Activated CD8-positive, alpha-beta T cell treated with anti-CD3 and anti-CD28 coated beads, Interleukin-2, amount 10 ng/mL, durations not matched to agents 7 days and 5 days (primary cell): ENCODE results near the gene CHD9. TPM values are rescaled to one million over a fixed set of nuclear protein-coding genes. Genes with fewer than 3 reads are reported as not detected.
"Not testable (repeated sequence)": the region's sequence is repeated elsewhere in the genome, so short reads cannot be mapped to it uniquely, and the experiment has no call there.

Source experiments
- ATAC-seq: fragments of 150-1000 bp; cut with Tn5 transposase; one replicate; pipeline ENCODE4 v1.10.0; 2021; ENCODE audit warnings: moderate library complexity
- CTCF ChIA-PET: fragments of 350-600 bp; sonication (Branson Sonifier 250); formaldehyde crosslinking; loops from one replicate; lab custom pipeline; 2021; ENCODE audit warnings: antibody characterized with exemption; lab: Charles Lee
- POLR2A ChIA-PET: fragments of 350-600 bp; sonication (Branson Sonifier 250); formaldehyde crosslinking; loops from one replicate; lab custom pipeline; 2021; ENCODE audit warnings: antibody characterized with exemption; lab: Charles Lee
- DNase-seq: peaks from one replicate; pipeline ENCODE4 v3.0.0-alpha.2; 2020
- H3K27ac Mint-ChIP-seq: one replicate; pipeline ENCODE4 v1.8.0; 2021; ENCODE audit warnings: mild to moderate bottlenecking, mixed read lengths
- H3K27me3 Mint-ChIP-seq: one replicate; pipeline ENCODE4 v1.8.0; 2021; ENCODE audit warnings: low read depth, mixed read lengths
- H3K36me3 Mint-ChIP-seq: one replicate; pipeline ENCODE4 v1.8.0; 2021; ENCODE audit warnings: low read depth, mixed read lengths
- H3K4me1 Mint-ChIP-seq: one replicate; pipeline ENCODE4 v1.8.0; 2021; ENCODE audit warnings: low read depth, mixed read lengths
- H3K4me3 Mint-ChIP-seq: one replicate; pipeline ENCODE4 v1.8.0; 2021; ENCODE audit warnings: mild to moderate bottlenecking, mixed read lengths
- H3K9me3 Mint-ChIP-seq: one replicate; pipeline ENCODE4 v1.8.0; 2022; ENCODE audit warnings: mixed read lengths; ENCODE audit not compliant: insufficient read depth
- total RNA-seq, 2 experiments: library from RNA; stranded (reverse); gene quantifications; one replicate each; pipeline ENCODE4 v1.2.3, GENCODE V29; 2021

Gene CHD9
- total RNA-seq, 2 experiments from 2014 or later = 23.5 to 32.1 TPM

- H3K36me3 Mint-ChIP-seq = peaks cover 10% of the 10 kb centered on the region
- peaks cover 65% of the 10 kb centered on the region for H3K4me1 Mint-ChIP-seq
- no peak for DNase-seq
- no peak for ATAC-seq
- no peak overlapping the region for H3K27ac Mint-ChIP-seq
- no peak overlapping the region for H3K4me3 Mint-ChIP-seq
- POLR2A ChIA-PET = no interaction called here
- CTCF ChIA-PET = interaction anchor here (0.7 to 1.8 kb wide), 3 partner anchors 9 to 482 kb away, joined by 3 to 11 read pairs (median 3); partner anchors contain the start of gene CHD9
- no peaks in the 10 kb centered on the region for H3K27me3 Mint-ChIP-seq
- no peaks in the 10 kb centered on the region for H3K9me3 Mint-ChIP-seq
These were observed 9.3 kb downstream of the CHD9 start for GRCh38 chr16:53064081-53064578.

DNA sequence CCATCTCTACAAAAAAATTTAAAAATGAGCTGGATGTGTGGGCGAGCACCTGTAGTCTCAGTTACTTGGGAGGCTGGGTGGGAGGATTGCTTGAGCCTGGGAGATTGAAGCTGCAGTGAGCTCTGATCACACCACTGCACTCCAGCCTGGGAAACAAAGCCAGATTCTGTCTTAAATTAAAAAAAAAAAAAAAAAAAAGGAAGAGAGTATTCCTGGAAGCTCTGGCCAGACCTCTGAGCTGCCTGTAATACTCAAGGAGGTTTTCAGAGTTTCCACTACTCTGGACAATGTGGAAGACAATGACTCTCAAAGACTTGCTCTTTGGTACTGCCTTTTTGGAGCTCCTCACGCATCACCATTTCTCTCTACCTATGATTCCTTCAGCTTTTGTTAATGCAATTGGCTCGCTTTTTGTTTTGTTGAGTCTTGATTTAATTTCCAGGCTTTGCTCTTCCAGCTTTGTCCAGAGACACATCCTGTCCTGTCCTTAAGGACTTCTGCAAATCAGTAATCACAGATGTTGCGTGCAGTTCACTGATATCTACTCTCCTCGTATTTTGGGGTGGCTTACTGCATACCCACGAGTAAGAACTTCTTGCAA, 10.8 kb downstream of the CHD9 start:
- ChIA-PET CTCF (interaction anchor here (1.4 to 1.5 kb wide), 2 partner anchors 10 to 445 kb away, joined by 3 to 13 read pairs; partner anchors contain the start of gene CHD9), POLR2A (interaction anchor here (1.0 kb wide), 1 partner anchor 11 kb away, joined by 3 read pairs; the partner anchor contains the start of gene CHD9)
- Mint-ChIP-seq H3K36me3 (peaks cover 22% of the 10 kb centered on the region), H3K27me3 (no peaks in the 10 kb centered on the region), H3K9me3 (no peaks in the 10 kb centered on the region), H3K27ac (peak overlapping the region; percentile 50), H3K4me1 (peaks cover 70% of the 10 kb centered on the region), H3K4me3 (no peak overlapping the region)
- ATAC-seq (no peak), DNase-seq (no peak)

- POLR2A ChIA-PET = interaction anchor here (1.0 kb wide), 1 partner anchor 31 kb away, joined by 3 read pairs; no protein-coding TSS in a partner anchor
- CTCF ChIA-PET = interaction anchor here (1.3 to 2.5 kb wide), 3 partner anchors 13 to 98 kb away, joined by 3 to 22 read pairs (median 3); partner anchors contain the start of gene CHD9
- Mint-ChIP-seq H3K4me1 (peaks cover 66% of the 10 kb centered on the region), H3K27ac (peak overlapping the region; percentile 10), H3K27me3 (no peaks in the 10 kb centered on the region), H3K9me3 (no peaks in the 10 kb centered on the region), H3K4me3 (peak overlapping the region; percentile 29), H3K36me3 (peaks cover 27% of the 10 kb centered on the region)
- DNase-seq = no peak
- peak; percentile 5 for ATAC-seq
These were observed 12.9 kb downstream of the CHD9 start for GRCh38 chr16:53067675-53068074.

GRCh38 chr16:53068423-53068833, 13.6 kb downstream of the CHD9 start:
- Mint-ChIP-seq H3K4me3 (peak overlapping the region; percentile 43), H3K9me3 (no peaks in the 10 kb centered on the region), H3K4me1 (peaks cover 70% of the 10 kb centered on the region), H3K27me3 (no peaks in the 10 kb centered on the region), H3K36me3 (peaks cover 33% of the 10 kb centered on the region), H3K27ac (peak overlapping the region; percentile 83)
- ATAC-seq (peak; percentile 82), DNase-seq (peak; percentile 70)
- CTCF ChIA-PET = interaction anchor here (1.3 to 2.5 kb wide), 3 partner anchors 13 to 98 kb away, joined by 3 to 22 read pairs (median 3); partner anchors contain the start of gene CHD9
- POLR2A ChIA-PET = interaction anchor here (1.0 kb wide), 1 partner anchor 30 kb away, joined by 3 read pairs; no protein-coding TSS in a partner anchor

GRCh38 chr16:53069772-53070171, 15.0 kb downstream of the CHD9 start:
- Mint-ChIP-seq H3K4me1 (peaks cover 61% of the 10 kb centered on the region), H3K27me3 (no peaks in the 10 kb centered on the region), H3K9me3 (no peaks in the 10 kb centered on the region), H3K36me3 (peaks cover 40% of the 10 kb centered on the region), H3K27ac (peak overlapping the region; percentile 35), H3K4me3 (no peak overlapping the region)
- no peak for DNase-seq
- CTCF ChIA-PET = no interaction called here
- POLR2A ChIA-PET = no interaction called here
- no peak for ATAC-seq

DNA sequence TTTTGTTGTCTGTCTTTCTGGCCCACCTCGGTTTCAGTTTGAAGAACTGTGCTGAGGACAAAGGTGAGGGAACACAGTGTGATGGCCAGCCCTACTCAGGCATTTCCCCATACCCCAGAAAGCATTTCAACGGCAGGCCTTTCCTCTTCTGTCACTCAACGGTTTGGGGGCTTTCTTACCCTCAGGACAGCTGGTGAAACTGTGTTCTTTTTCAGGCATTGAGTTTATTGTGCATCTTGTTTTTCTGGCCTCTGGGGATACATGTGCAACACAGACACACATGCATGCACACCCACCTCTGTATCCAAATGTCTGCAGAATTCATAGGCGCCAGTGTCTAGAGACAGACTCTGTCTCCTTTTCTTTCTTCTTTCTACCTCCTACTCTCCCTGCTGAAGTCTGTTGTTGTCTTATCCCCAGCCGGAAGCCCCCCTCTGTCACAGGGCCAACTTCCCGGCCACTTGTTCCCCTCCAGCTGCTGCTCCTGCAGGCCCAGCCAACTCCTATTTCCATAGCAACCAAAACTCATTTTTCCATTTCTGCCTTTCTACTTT, 17.0 kb downstream of the CHD9 start:
- no peaks in the 10 kb centered on the region for H3K27me3 Mint-ChIP-seq
- ChIA-PET POLR2A (no interaction called here), CTCF (no interaction called here)
- H3K4me3 Mint-ChIP-seq = no peak overlapping the region
- ATAC-seq (no peak), DNase-seq (no peak)
- H3K36me3 Mint-ChIP-seq = peaks cover 43% of the 10 kb centered on the region
- no peaks in the 10 kb centered on the region for H3K9me3 Mint-ChIP-seq
- peak overlapping the region; percentile 33 for H3K27ac Mint-ChIP-seq
- H3K4me1 Mint-ChIP-seq = peaks cover 45% of the 10 kb centered on the region

DNA sequence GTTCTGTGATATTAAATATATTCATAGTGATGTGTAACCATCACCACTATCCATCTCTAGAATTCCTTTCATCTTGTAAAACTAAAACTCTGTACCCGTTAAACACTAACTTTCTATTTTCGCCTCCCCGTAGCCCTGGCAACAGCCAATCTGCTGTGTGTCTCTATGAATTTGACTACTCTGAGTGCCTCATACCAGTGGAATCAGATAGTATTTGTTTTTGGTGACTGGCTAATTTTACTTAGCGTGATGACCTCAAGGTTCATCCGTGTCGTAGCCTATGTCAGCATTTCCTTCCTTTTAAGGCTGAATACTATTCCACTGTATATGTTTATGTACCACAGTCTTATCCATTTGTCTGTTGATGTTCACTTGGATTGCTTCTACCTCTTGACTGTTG, 18.2 kb downstream of the CHD9 start:
- DNase-seq (no peak), ATAC-seq (no peak)
- POLR2A ChIA-PET = no interaction called here
- H3K4me1 Mint-ChIP-seq = peaks cover 37% of the 10 kb centered on the region
- CTCF ChIA-PET = no interaction called here
- no peaks in the 10 kb centered on the region for H3K27me3 Mint-ChIP-seq
- no peak overlapping the region for H3K27ac Mint-ChIP-seq
- peaks cover 43% of the 10 kb centered on the region for H3K36me3 Mint-ChIP-seq
- H3K4me3 Mint-ChIP-seq = no peak overlapping the region
- H3K9me3 Mint-ChIP-seq = no peaks in the 10 kb centered on the region

DNA sequence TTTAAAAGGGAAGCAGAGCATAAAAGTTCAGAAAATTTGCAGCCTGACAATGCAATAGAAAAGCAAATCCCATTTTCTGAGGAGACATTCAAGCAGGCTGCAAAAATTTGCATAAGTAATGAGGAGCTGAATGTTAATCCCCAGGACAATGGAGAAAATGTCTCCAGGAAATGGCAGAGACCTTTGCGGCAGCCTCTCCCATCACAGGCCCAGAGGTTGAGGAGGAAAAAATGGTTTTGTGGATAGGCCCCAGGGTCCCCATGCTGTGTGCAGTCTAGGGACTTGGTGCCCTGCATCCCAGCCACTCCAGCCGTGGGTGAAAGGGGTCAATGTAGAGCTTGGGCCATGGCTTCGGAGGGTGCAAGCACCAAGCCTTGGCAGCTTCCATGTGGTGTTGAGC, 19.5 kb downstream of the CHD9 start:
- H3K27me3 Mint-ChIP-seq, POLR2A ChIA-PET, H3K27ac Mint-ChIP-seq, H3K4me3 Mint-ChIP-seq, ATAC-seq, DNase-seq, H3K9me3 Mint-ChIP-seq: not testable (repeated sequence)
- Mint-ChIP-seq H3K36me3 (peaks cover 44% of the 10 kb centered on the region), H3K4me1 (peaks cover 31% of the 10 kb centered on the region)
- CTCF ChIA-PET = interaction anchor here (0.7 kb wide), 1 partner anchor 12 kb away, joined by 3 read pairs; no protein-coding TSS in a partner anchor

GRCh38 chr16:53075461-53075860, 20.7 kb downstream of the CHD9 start:
- H3K9me3 Mint-ChIP-seq, H3K27ac Mint-ChIP-seq, CTCF ChIA-PET, ATAC-seq, H3K27me3 Mint-ChIP-seq, DNase-seq, POLR2A ChIA-PET, H3K4me3 Mint-ChIP-seq: not testable (repeated sequence)
- H3K36me3 Mint-ChIP-seq = peaks cover 34% of the 10 kb centered on the region
- H3K4me1 Mint-ChIP-seq = peaks cover 20% of the 10 kb centered on the region

DNA sequence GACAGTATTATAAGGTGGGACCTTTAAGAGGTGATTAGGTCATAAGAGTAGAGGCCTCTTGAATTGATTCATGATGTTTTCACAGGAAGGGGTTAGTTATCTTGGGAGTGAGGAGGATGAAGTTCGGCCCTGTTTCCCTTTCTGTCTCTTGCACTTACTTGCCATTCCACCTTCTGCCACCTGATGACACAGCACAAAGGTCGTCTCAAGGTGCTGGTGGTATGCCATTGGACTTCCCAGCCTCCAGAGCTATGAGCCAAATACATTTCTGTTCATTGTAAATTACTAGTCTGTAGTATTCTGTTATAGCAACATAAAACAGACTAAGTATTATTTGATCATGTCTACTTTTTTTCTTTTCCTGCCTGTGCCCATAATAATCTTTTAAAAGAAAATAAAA, 23.5 kb downstream of the CHD9 start:
- ATAC-seq (no peak), DNase-seq (no peak)
- no peaks in the 10 kb centered on the region for H3K27me3 Mint-ChIP-seq
- CTCF ChIA-PET = interaction anchor here (2.2 kb wide), 1 partner anchor 23 kb away, joined by 6 read pairs; the partner anchor contains the start of gene CHD9
- H3K27ac Mint-ChIP-seq = no peak overlapping the region
- H3K36me3 Mint-ChIP-seq = peaks cover 24% of the 10 kb centered on the region
- H3K4me1 Mint-ChIP-seq = peaks cover 4% of the 10 kb centered on the region
- H3K9me3 Mint-ChIP-seq = no peaks in the 10 kb centered on the region
- POLR2A ChIA-PET = no interaction called here
- no peak overlapping the region for H3K4me3 Mint-ChIP-seq

- peaks cover 18% of the 10 kb centered on the region for H3K36me3 Mint-ChIP-seq
- H3K4me1 Mint-ChIP-seq = peaks cover 4% of the 10 kb centered on the region
- H3K27me3 Mint-ChIP-seq = no peaks in the 10 kb centered on the region
- ChIA-PET POLR2A (interaction anchor here (1.2 kb wide), 1 partner anchor 12 kb away, joined by 3 read pairs; no protein-coding TSS in a partner anchor), CTCF (interaction anchor here (2.2 kb wide), 1 partner anchor 24 kb away, joined by 6 read pairs; the partner anchor contains the start of gene CHD9)
- no peak overlapping the region for H3K27ac Mint-ChIP-seq
- no peak overlapping the region for H3K4me3 Mint-ChIP-seq
- no peak for ATAC-seq
- no peak for DNase-seq
- H3K9me3 Mint-ChIP-seq = no peaks in the 10 kb centered on the region
These were observed 24.1 kb downstream of the CHD9 start for GRCh38 chr16:53078765-53079485.
